GM12873 (cell line): Measurements from ENCODE around the gene TMEM179B.

Experiments used
- CTCF ChIP-seq: IDR thresholded peaks from 2 replicates; pipeline ENCODE4 v1.5.1; 2012; ENCODE audit warnings: low read depth, mild to moderate bottlenecking, moderate library complexity, low read length, control low read depth; ENCODE audit not compliant: insufficient read depth; ENCODE audit errors: missing control alignments

TMEM179B gene

DNA sequence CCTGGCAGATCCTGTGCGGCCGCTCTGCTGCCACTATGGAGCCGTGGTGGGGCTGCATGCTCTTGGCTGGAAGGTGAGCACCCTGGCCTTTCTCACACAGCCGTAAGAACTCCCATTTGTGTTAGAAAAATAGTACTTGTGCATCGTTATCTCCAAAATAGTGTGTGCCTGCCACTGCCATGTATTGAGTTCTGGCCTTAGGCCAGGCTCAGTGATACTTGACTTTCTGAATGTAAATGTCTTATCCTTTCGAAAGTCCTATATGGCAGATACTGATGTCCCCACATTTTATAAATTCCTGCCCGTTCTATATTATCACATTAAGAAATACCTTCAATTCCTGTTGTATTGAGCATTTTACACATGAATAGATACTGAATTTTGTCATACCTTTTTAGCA is 4.4 kb upstream of the TMEM179B start:
- TF ChIP-seq CTCF, result no peak

DNA sequence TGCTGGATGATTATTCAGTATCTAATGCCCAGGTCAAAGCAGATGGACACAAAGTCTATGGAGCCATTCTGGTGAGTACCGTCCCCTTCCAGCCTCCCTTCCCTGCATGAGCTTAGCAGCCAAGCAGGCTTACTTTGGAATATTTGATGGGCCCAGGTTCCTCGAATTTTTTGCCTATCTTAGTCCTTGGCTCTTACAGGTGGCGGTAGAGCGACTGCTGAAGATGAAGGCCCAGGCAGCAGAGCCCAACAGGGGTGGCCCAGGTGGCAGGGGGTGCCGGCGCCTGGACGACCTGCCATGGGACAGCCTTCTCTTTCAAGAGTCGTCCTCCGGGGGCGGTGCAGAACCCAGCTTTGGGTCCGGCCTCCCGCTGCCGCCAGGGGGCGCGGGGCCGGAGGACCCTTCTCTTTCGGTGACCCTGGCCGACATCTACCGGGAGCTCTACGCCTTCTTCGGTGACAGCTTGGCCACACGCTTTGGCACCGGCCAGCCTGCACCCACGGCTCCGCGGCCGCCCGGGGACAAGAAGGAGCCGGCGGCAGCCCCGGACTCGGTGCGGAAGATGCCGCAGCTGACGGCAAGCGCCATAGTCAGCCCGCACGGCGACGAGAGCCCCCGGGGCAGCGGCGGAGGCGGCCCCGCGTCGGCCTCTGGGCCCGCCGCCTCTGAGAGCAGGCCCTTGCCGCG is 741 bp upstream of the TMEM179B start:
- TF ChIP-seq CTCF, result peak; percentile 98

DNA sequence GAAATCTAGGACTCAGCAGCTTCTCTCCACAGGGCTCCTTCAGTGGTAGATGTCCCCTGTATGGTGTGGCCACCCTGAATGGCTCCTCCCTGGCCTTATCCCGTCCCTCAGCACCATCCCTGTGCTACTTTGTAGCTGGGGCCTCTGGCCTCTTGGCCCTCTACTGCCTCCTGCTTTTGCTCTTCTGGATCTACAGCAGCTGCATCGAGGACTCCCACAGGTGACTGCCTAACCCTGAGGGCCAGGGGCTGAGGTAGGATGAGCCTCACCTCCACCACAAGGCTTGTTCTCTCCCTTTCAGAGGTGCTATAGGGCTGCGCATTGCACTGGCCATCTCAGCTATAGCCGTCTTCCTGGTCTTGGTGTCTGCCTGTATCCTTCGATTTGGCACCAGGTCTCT is 1.8 kb downstream of the TMEM179B start:
- TF ChIP-seq CTCF, result peak; percentile 10

- TF ChIP-seq CTCF, result no peak
Measured at GRCh38 chr11:62789576-62789975, 2.4 kb downstream of the TMEM179B start.

DNA sequence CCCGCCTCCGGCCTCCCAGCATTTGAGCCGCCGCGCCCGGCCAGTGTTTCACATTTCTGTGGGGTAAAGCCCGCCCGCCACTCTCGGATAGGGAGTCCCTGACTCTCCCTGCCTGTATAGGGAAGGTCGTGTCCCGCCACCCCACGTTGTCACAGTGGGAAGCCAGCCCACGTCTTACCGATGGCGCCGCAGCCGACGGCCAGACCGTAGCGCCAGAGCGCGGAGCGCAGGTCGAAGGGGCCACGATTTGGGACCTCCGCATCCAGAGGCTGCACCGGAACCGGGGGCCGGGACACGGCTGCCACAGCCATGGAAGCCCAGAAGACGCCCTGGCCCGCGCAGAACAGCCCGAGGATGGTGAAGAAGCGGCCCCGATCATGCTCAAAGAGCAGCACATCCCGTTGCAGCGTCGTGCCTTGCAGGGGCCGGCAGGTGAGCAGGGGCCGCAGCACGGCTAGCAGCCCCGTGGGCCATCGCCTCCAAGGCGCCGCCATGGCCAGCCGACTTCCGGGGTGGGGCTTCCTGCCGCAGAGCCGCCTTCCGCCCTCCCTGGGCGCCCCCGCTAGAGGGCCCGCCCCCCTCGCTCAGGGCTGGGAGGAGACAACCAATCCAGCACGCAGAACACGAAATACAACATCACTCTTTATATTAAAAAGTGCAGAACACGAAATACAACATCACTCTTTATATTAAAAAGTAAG is 4.4 kb downstream of the TMEM179B start, which contains the start of gene TMEM223:
TSS of gene TMEM223 (minus strand) at position 506 of the 701 bp plus-strand sequence. CDS start at position 494, 12 bp downstream.
- no peak for TF ChIP-seq CTCF

DNA sequence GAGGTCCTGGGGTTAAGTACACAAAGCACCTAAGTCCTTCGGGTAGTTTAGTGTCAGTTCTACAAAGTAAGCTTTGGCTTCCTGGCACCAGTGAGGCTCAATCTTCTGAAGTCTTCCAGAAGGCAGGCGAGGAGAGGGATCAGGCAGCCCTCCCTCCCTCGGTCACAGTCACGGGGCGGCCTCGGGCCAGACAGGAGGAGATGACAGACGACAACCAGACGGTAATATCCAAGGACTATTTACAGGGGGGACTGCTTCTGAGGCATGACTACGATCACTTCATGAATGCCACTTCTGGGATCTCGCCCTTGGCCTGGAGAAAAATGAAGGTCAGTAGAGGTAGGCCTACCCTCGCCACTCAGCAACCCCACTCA is 5.0 kb downstream of the TMEM179B start:
- TF ChIP-seq CTCF, result no peak

DNA sequence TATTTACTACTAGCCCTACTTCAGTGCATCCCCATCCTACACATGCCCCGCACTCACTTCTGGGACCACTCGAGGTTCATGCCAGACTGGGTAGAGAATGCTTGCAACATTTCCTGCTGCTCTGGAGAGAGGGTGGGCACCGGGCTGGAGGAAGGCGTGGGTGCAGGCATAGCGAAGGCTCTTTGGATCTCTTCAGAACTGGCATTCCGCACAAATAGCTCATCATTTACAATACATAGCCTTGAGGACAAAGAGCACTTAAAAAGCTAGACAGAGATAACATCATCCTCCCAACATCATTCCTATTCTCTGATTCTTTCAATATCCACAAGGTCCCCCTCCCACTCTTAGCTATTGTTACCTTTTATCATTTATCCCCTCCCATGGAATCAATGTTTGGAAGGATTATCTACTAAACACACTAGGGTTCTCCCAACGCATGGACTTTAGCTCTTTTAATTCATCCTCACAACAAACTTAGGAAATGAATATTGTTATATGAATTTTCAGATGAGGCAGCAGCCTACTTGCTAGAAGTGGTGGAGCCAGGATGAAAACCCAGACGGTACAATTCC is 7.1 kb downstream of the TMEM179B start:
- no peak for TF ChIP-seq CTCF
